ENCODE data around the gene GALNT2.

Gene GALNT2

GRCh38 chr1:230270559-230271281, 203.7 kb downstream of the GALNT2 start:
- no peak for DNase-seq (ENCODE audit: low read depth, low spot score)
- no peaks in the 10 kb centered on the region for H3K9me3 ChIP-seq (ENCODE audit: insufficient read depth, low read length)
- peaks cover 7% of the 10 kb centered on the region for H3K4me1 ChIP-seq (ENCODE audit: insufficient read depth, insufficient read length)
- TF ChIP-seq SUZ12 (IDR thresholded peaks at IDR 0.05; ENCODE audit: extremely low read depth, insufficient read depth, insufficient read length) (no peak), ZNF274 (IDR thresholded peaks at IDR 0.05; ENCODE audit: low read depth, low read length) (no peak), YY1 (IDR thresholded peaks at IDR 0.05; ENCODE audit: insufficient read depth, insufficient read length) (no peak)
- no peak overlapping the region for H3K9ac ChIP-seq (ENCODE audit: insufficient read length, low read depth)
- H3K27me3 ChIP-seq (ENCODE audit: insufficient read depth, insufficient read length): no peaks in the 10 kb centered on the region
- H3K36me3 ChIP-seq (ENCODE audit: insufficient read depth, insufficient read length, low read length): peaks cover 58% of the 10 kb centered on the region
- no peak overlapping the region for H3K4me3 ChIP-seq (ENCODE audit: insufficient read length, low read depth)

- no peak overlapping the region for H3K9ac ChIP-seq (ENCODE audit: insufficient read length, low read depth)
- H3K36me3 ChIP-seq (ENCODE audit: insufficient read depth, insufficient read length, low read length): peaks cover 65% of the 10 kb centered on the region
- no peak for DNase-seq (ENCODE audit: low read depth, low spot score)
- H3K4me1 ChIP-seq (ENCODE audit: insufficient read depth, insufficient read length): peaks cover 9% of the 10 kb centered on the region
- no peak overlapping the region for H3K4me3 ChIP-seq (ENCODE audit: insufficient read length, low read depth)
- TF ChIP-seq ZNF274 (IDR thresholded peaks at IDR 0.05; ENCODE audit: low read depth, low read length): no peak
- no peaks in the 10 kb centered on the region for H3K9me3 ChIP-seq (ENCODE audit: insufficient read depth, low read length)
- no peaks in the 10 kb centered on the region for H3K27me3 ChIP-seq (ENCODE audit: insufficient read depth, insufficient read length)
Observed at GRCh38 chr1:230271300-230272035, 204.4 kb downstream of the GALNT2 start.

GRCh38 chr1:230272557-230272956, 205.5 kb downstream of the GALNT2 start:
- no peak overlapping the region for H3K4me3 ChIP-seq (ENCODE audit: insufficient read length, low read depth)
- DNase-seq (ENCODE audit: low read depth, low spot score): no peak
- peaks cover 59% of the 10 kb centered on the region for H3K36me3 ChIP-seq (ENCODE audit: insufficient read depth, insufficient read length, low read length)
- peaks cover 11% of the 10 kb centered on the region for H3K4me1 ChIP-seq (ENCODE audit: insufficient read depth, insufficient read length)
- H3K9ac ChIP-seq (ENCODE audit: insufficient read length, low read depth): no peak overlapping the region
- no peaks in the 10 kb centered on the region for H3K9me3 ChIP-seq (ENCODE audit: insufficient read depth, low read length)
- TF ChIP-seq YY1 (IDR thresholded peaks at IDR 0.05; ENCODE audit: insufficient read depth, insufficient read length): no peak
- no peak for TF ChIP-seq ZNF274 (IDR thresholded peaks at IDR 0.05; ENCODE audit: low read depth, low read length)
- no peak for TF ChIP-seq SUZ12 (IDR thresholded peaks at IDR 0.05; ENCODE audit: extremely low read depth, insufficient read depth, insufficient read length)
- H3K27me3 ChIP-seq (ENCODE audit: insufficient read depth, insufficient read length): no peaks in the 10 kb centered on the region

GRCh38 chr1:230273141-230273710, 206.2 kb downstream of the GALNT2 start:
- H3K9ac ChIP-seq (ENCODE audit: insufficient read length, low read depth): no peak overlapping the region
- H3K27me3 ChIP-seq (ENCODE audit: insufficient read depth, insufficient read length): no peaks in the 10 kb centered on the region
- H3K4me1 ChIP-seq (ENCODE audit: insufficient read depth, insufficient read length): peaks cover 11% of the 10 kb centered on the region
- no peaks in the 10 kb centered on the region for H3K9me3 ChIP-seq (ENCODE audit: insufficient read depth, low read length)
- TF ChIP-seq YY1 (IDR thresholded peaks at IDR 0.05; ENCODE audit: insufficient read depth, insufficient read length): no peak
- no peak for TF ChIP-seq ZNF274 (IDR thresholded peaks at IDR 0.05; ENCODE audit: low read depth, low read length)
- TF ChIP-seq SUZ12 (IDR thresholded peaks at IDR 0.05; ENCODE audit: extremely low read depth, insufficient read depth, insufficient read length): no peak
- peaks cover 54% of the 10 kb centered on the region for H3K36me3 ChIP-seq (ENCODE audit: insufficient read depth, insufficient read length, low read length)
- H3K4me3 ChIP-seq (ENCODE audit: insufficient read length, low read depth): no peak overlapping the region
- DNase-seq (ENCODE audit: low read depth, low spot score): no peak

- Histone ChIP-seq H3K27me3 (ENCODE audit: insufficient read depth, insufficient read length) (no peaks in the 10 kb centered on the region), H3K9ac (ENCODE audit: insufficient read length, low read depth) (no peak overlapping the region), H3K36me3 (ENCODE audit: insufficient read depth, insufficient read length, low read length) (peaks cover 57% of the 10 kb centered on the region), H3K9me3 (ENCODE audit: insufficient read depth, low read length) (no peaks in the 10 kb centered on the region), H3K4me3 (ENCODE audit: insufficient read length, low read depth) (no peak overlapping the region), H3K4me1 (ENCODE audit: insufficient read depth, insufficient read length) (peaks cover 6% of the 10 kb centered on the region)
- TF ChIP-seq SUZ12 (IDR thresholded peaks at IDR 0.05; ENCODE audit: extremely low read depth, insufficient read depth, insufficient read length): no peak
- no peak for TF ChIP-seq YY1 (IDR thresholded peaks at IDR 0.05; ENCODE audit: insufficient read depth, insufficient read length)
- TF ChIP-seq ZNF274 (IDR thresholded peaks at IDR 0.05; ENCODE audit: low read depth, low read length): no peak
- DNase-seq (ENCODE audit: low read depth, low spot score): no peak
Observed at GRCh38 chr1:230274254-230274653, 207.2 kb downstream of the GALNT2 start.

- peaks cover 9% of the 10 kb centered on the region for H3K4me1 ChIP-seq (ENCODE audit: insufficient read depth, insufficient read length)
- H3K9ac ChIP-seq (ENCODE audit: insufficient read length, low read depth): no peak overlapping the region
- H3K9me3 ChIP-seq (ENCODE audit: insufficient read depth, low read length): no peaks in the 10 kb centered on the region
- TF ChIP-seq ZNF274 (IDR thresholded peaks at IDR 0.05; ENCODE audit: low read depth, low read length) (no peak), YY1 (IDR thresholded peaks at IDR 0.05; ENCODE audit: insufficient read depth, insufficient read length) (no peak), SUZ12 (IDR thresholded peaks at IDR 0.05; ENCODE audit: extremely low read depth, insufficient read depth, insufficient read length) (no peak)
- no peaks in the 10 kb centered on the region for H3K27me3 ChIP-seq (ENCODE audit: insufficient read depth, insufficient read length)
- no peak overlapping the region for H3K4me3 ChIP-seq (ENCODE audit: insufficient read length, low read depth)
- no peak for DNase-seq (ENCODE audit: low read depth, low spot score)
- peaks cover 64% of the 10 kb centered on the region for H3K36me3 ChIP-seq (ENCODE audit: insufficient read depth, insufficient read length, low read length)
Observed at GRCh38 chr1:230276401-230276800, 209.4 kb downstream of the GALNT2 start.
